ENCODE results near the gene SMARCAL1. TPM values are rescaled to one million over a fixed set of nuclear protein-coding genes. Genes with fewer than 3 reads are reported as not detected.
A peak's percentile ranks its signal among the peaks of the same experiment; 100 is the strongest.

SMARCAL1 gene
- total RNA-seq, 6 donors from 2014 or later: 10.5 to 29.3 (median 18.3) TPM

DNA sequence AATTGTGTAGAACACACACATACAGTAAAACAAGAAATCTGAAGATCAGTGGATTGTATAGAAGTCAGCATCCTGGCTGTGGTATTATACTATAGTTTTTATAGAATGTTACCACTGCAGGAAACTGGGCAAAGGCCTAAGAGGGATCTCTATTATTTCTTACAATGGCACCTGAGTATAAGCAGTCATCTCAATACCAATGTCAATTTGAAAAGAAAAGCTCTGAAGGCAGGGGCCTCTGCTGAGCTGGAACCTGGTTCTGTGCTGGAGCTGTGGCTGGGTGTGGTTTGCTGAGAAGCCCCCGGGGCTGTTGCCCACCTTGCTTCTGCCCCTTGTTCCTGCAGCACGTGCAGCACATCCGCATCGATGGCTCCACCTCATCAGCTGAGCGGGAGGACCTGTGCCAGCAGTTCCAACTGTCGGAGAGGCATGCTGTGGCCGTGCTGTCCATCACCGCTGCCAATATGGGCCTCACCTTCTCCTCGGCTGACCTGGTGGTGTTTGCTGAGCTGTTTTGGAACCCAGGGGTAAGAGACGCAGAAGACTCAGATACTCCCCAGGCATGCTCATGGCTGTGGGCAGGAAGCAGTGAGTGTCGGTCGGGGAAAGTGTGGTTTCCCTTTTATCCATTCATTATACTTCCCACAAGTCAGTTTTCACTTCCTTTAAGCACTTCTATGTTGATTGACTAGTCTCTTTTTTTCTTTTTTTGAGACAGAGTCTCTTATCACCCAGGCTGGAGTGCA, 62.8 kb downstream of the SMARCAL1 start:
- peak in 1 of 2 donors; percentile 34 for DNase-seq
- Histone ChIP-seq H3K9me3 (no peaks in the 10 kb centered on the region), H3K27me3 (no peaks in the 10 kb centered on the region), H3K27ac (no peak overlapping the region), H3K36me3 (peaks cover 8 to 66% (median 25%) of the 10 kb centered on the region in 4 donors), H3K4me3 (no peak overlapping the region), H3K4me1 (no peaks in the 10 kb centered on the region)
- WGBS, 2 donors: 71 to 74% methylated on average over 9 to 12 of the region's 12 CpGs
- peak; percentile 17 to 64 for ATAC-seq (ENCODE audit: low FRiP score in 2 of 2)
- TF ChIP-seq POLR2AphosphoS5 (IDR thresholded peaks at IDR 0.05) (no peak), POLR2A (IDR thresholded peaks at IDR 0.05) (no peak), EP300 (IDR thresholded peaks at IDR 0.05) (no peak)
- TF ChIP-seq, protein P1, sequence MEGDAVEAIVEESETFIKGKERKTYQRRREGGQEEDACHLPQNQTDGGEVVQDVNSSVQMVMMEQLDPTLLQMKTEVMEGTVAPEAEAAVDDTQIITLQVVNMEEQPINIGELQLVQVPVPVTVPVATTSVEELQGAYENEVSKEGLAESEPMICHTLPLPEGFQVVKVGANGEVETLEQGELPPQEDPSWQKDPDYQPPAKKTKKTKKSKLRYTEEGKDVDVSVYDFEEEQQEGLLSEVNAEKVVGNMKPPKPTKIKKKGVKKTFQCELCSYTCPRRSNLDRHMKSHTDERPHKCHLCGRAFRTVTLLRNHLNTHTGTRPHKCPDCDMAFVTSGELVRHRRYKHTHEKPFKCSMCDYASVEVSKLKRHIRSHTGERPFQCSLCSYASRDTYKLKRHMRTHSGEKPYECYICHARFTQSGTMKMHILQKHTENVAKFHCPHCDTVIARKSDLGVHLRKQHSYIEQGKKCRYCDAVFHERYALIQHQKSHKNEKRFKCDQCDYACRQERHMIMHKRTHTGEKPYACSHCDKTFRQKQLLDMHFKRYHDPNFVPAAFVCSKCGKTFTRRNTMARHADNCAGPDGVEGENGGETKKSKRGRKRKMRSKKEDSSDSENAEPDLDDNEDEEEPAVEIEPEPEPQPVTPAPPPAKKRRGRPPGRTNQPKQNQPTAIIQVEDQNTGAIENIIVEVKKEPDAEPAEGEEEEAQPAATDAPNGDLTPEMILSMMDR (IDR thresholded peaks at IDR 0.05): no peak

DNA sequence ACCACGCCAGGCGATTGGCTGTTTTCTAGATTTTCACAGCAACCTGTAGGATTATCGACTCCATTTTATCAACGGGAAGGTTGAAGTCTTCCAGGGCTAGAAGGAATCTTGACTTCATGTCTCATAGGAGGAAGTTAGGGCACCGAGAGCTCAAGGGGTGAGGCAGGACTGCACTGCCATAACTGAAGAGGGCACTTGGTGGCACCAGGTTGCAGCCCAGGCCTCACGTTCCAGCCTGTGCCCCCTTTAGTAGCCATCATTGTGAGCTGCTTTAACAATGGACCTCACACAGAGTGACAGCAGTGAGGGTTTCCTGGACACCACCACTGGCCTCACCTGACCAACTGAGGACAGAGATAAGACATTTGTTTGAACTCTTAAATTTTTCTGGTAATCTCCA, 63.5 kb downstream of the SMARCAL1 start:
- 79 to 85% methylated on average over 6 of the region's 6 CpGs for WGBS, 2 donors
- Histone ChIP-seq H3K27ac (no peak overlapping the region), H3K36me3 (peaks cover 8 to 71% (median 26%) of the 10 kb centered on the region in 4 donors), H3K4me1 (no peaks in the 10 kb centered on the region), H3K4me3 (no peak overlapping the region), H3K9me3 (no peaks in the 10 kb centered on the region), H3K27me3 (no peaks in the 10 kb centered on the region)
- DNase-seq: no peak
- ATAC-seq (ENCODE audit: low FRiP score in 2 of 2): no peak
- no peak for TF ChIP-seq POLR2AphosphoS5 (IDR thresholded peaks at IDR 0.05)
- TF ChIP-seq EP300 (IDR thresholded peaks at IDR 0.05): no peak
- TF ChIP-seq POLR2A (IDR thresholded peaks at IDR 0.05): no peak
- TF ChIP-seq, protein P1 (IDR thresholded peaks at IDR 0.05): no peak

DNA sequence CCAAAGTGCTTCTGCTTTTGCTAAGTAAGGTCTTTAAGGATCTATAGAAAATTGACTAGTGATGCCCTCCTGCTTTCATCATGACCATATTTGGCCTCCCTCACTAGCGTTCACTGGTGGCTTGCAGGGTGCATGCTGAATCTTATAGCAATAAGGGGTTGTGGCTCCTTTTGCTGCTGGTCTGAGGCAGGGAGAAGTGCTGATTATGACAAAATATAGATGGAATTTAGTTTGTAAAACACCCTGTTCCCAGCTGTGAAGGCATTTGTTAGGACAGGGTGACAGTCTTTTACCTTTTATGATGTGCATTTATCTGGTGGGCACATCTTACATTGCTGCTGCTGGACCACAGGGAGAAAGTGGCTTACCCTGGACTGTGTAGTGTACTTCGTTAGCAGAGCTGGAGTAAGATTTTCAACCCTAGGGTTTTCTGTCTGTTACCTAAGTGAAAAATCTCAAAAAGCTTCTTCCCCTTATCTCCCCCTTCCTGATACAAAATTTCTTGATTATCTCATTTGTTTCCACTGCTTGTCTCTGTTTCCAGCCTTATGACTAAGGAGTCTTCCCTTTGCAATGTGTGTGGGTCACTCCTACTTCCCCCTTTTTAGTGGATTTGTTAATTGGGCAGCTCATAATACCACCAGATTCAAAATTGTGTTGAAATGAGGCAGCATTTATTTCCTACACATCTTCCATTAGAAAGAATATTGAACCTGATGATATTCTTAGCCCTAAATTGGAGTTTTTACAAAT, 65.2 kb downstream of the SMARCAL1 start:
- Histone ChIP-seq H3K4me3 (no peak overlapping the region), H3K36me3 (peaks cover 8 to 70% (median 28%) of the 10 kb centered on the region in 4 donors), H3K27me3 (no peaks in the 10 kb centered on the region), H3K4me1 (no peaks in the 10 kb centered on the region), H3K9me3 (no peaks in the 10 kb centered on the region), H3K27ac (no peak overlapping the region)
- WGBS, 2 donors: 62 to 74% methylated on average over 2 of the region's 2 CpGs
- TF ChIP-seq POLR2A (IDR thresholded peaks at IDR 0.05) (no peak), POLR2AphosphoS5 (IDR thresholded peaks at IDR 0.05) (no peak), EP300 (IDR thresholded peaks at IDR 0.05) (no peak)
- TF ChIP-seq, protein P1 (IDR thresholded peaks at IDR 0.05): no peak
- no peak for DNase-seq
- peak in 1 of 2 donors; percentile 54 for ATAC-seq (ENCODE audit: low FRiP score in 2 of 2)

DNA sequence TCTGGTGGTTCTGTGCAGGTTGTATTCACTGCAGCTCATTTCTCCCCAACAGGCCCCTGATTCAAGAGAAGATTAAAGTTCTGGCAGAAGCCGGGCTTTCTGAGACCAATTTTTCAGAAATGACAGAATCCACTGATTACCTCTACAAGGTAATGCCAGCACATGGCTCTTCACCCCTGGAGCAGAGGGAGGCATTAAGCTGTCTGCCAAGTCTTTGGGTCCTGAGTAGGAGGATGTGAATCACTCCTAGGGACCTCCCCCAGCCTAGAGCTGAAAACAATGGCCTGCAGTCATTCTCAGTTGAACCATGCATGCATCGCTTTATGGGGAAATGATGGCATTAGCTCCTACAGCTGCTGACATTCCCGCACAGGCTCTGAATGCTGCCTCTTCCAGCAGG, 65.9 kb downstream of the SMARCAL1 start:
- TF ChIP-seq POLR2A (IDR thresholded peaks at IDR 0.05) (no peak), POLR2AphosphoS5 (IDR thresholded peaks at IDR 0.05) (no peak), EP300 (IDR thresholded peaks at IDR 0.05) (no peak)
- TF ChIP-seq, protein P1 (IDR thresholded peaks at IDR 0.05): no peak

More for the DNA sequence above, 65.9 kb downstream of the SMARCAL1 start:
- Histone ChIP-seq H3K9me3 (no peaks in the 10 kb centered on the region), H3K4me1 (no peaks in the 10 kb centered on the region), H3K27me3 (no peaks in the 10 kb centered on the region), H3K36me3 (peaks cover 8 to 77% (median 31%) of the 10 kb centered on the region in 4 donors), H3K4me3 (no peak overlapping the region), H3K27ac (no peak overlapping the region)
- DNase-seq: no peak
- WGBS, 2 donors: 92 to 100% methylated on average over 3 of the region's 3 CpGs
- no peak for ATAC-seq (ENCODE audit: low FRiP score in 2 of 2)
